Embryonic facial prominence (tissue), 1 donor: ENCODE data around the gene LRRC8B.
"Not testable (repeated sequence)": the region's sequence is repeated elsewhere in the genome, so short reads cannot be mapped to it uniquely, and the experiment has no call there.

ENCODE experiments used
- DNase-seq: peaks from one replicate; pipeline ENCODE4 v3.0.0-alpha.2; 2016; ENCODE audit errors: extremely low spot score

Gene LRRC8B

DNA sequence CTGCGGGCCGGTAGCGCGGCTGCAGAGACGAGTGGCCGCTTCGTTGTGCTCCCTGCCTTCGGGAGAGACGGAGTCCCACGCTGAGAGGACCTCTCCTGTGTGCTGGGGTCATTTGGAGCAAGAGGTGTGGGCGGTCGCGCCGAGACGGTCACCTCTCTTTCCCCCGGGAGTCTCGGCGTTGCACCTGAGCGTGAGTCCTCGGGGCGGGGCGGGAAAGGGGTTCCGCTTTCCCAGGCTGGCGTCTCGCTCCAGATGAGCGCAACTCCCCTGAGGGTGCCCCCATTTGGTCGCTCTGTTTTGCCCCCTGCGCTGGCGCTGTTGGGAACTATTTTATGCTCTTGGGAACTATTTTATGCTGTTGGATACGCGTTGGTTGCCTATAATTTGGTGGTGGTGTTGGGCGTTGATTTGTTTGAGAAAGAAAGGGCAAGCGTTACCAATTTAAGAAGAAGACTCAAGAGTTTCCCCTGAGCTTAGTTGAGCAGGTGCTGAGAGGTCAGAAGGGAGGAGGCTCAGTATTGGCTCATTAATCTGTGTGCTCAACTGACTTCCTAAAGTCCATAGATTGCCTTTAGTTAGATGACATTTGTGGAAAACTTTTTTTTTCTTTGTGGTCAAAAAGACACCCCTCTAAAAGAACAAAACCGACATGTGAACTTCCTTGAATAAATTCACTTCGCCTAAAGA is 683 bp downstream of the LRRC8B start:
- DNase-seq, result no peak

GRCh38 chr1:89527256-89527655 is 2.6 kb downstream of the LRRC8B start:
- no peak for DNase-seq

DNA sequence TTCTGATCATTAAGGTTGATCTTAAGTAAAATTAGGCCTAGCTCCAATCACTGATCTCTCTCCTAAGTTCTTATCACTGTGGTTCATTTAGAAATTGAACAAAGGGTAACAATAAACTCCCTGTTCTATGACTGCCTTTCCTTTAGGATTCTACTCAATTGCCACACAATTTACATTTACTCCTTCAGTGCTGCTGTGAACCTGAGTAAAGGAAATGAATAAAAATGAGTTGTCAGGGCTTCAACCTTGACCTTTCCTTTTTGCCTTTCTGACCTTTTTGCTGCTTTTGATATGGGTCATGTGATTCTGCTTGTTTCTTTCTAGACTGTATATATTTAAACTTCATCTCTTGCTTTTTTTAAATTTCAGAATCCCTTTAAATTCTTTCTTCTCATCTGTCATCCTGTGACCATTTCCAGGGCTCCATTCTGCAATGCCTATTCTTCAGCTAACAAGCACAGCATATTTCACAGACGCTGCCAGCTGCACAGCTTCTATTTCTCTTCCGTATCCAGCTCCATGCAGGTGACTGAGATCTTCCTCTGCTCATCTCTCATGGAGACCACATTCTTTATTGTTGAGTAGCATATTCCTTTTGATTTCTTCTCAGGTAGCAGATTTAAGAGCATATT is 3.2 kb downstream of the LRRC8B start:
- no peak for DNase-seq

GRCh38 chr1:89528382-89528780 is 3.8 kb downstream of the LRRC8B start:
- no peak for DNase-seq

GRCh38 chr1:89529196-89529595 is 4.6 kb downstream of the LRRC8B start:
- DNase-seq, result no peak

DNA sequence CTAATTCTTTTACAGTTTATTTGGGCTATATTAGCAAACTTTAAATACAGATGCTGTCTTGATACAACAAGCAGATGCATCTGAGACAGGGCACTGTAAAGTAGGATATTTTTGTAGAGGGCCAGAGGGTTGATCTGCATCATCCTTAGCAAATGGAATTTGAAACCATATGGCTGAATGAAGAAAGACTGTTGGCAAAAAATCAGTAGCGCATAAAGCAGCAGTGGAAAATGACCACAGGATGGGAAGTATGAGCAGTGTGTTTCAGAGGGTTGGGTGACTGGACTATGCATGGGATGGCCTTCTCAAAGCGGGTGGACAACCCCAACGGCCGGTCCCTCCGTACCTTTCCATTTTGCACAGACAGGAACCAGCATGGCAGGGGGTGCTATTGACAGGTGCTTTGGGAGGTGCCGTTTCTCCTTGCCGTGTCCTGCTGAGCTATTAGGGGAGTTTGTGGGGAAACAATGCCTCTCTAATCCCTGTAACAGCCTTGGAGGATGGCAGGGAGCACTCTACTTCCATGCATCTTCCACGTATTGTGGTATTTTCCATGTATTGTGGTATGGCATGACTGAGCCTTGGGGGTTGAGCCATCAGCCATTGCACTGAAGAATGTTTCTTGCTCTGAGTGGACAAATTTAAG is 5.9 kb downstream of the LRRC8B start:
- DNase-seq, result no peak

DNA sequence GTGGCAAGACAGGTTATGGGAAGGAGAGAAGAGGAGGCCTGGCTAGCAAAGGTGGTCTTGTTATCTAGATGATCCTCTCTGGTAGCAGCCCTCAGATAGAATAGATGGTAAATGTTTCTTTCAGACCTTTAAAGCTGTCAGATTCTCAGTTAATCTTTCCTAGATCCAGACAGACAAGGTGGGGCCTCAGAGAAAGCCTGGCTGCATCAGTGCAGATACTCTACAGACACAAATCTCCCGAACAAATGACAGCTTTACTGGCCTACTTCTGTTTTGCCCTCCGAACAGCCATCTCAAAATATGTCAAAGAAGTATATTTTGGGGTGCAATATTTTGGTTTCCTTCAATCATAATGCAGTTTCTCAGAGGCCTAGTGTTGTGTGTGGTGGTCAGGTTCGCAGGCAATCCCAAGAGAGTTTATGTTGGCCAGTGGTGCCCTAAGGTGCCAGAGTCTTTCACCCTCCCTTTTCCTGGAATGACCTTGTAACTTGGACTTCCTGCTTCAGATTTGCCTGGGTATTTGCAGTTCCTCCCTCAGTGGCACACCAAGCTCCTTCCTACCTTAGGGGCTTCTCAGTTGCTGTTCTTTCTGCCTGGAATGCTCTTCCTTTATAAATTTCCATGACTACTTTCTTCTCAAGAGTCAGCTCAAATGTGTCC is 7.0 kb downstream of the LRRC8B start:
- no peak for DNase-seq

DNA sequence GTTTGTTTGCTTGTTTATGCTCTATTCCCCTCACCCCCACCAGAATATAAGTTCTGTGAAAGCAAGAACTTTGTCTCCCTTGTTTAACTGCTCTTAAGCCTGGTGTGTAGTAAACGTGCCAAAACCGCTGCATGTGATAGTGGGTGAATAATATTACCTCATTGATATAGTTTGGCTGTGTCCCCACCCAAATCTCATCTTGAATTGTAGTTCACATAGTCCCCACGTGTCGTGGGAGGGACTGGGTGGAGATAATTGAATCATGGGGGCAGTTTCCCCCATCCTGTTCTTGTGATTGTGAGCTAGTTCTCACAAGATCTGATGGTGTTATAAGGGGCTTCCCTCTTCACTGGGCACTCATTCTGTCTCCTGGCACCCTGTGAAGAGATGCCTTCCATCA is 7.6 kb downstream of the LRRC8B start:
- no peak for DNase-seq

DNA sequence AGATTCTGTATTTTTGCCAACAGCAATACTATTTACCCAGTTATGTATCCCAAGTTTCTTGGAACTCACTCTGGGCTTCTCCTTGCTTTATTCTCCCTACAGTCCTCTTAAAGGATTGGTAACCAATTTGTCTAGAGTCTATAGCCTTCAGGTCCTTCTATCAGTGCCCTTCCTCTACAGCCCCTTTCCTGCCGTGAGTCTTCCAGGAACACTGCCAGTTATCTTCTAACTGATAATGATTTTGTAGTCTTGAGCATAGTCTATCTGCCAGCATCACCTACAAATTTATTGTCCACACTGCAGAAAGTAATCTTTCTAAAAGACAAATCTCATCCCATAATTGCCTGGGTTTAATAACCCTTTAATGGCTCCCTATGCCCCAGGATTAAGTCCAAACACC is 8.2 kb downstream of the LRRC8B start:
- DNase-seq, result no peak

- DNase-seq, result no peak
Measured at GRCh38 chr1:89535537-89535936, 10.9 kb downstream of the LRRC8B start.

DNA sequence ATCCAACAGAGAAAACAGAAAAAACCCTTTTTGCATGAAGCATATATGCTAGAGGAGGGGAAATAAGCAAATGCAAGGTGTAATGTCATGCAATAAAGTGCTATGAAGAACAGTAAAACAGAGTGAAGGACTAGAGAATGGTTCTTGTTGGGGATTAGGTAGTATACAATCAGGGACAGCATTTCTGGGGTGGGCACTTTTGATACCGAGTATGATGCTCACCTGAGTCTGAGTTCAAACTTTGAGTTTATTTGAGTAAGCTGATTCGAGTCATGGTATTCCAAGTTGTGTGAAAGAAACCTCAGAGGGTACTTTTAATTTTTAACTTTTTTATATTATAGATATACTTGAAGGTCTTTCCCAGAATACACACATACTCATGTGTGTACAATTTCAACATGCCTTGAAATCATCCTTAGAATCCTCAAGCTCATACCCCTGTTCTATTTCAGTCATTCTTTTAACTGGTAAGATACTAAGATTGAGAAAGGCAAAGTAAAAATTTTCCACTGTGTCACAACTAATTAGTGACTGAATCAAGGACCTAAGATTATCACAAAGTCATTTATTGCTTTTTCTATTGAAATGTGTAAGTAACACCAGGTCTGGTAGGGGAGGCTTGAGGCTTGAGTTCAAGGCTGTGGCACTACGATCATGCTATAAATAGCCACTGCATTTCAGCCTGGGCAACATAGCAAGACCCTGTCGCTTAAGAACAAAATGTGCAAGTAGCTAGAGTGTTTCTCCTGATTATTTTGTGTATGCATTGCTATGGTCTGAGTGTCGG is 12.1 kb downstream of the LRRC8B start:
- no peak for DNase-seq

GRCh38 chr1:89538361-89538760 is 13.7 kb downstream of the LRRC8B start:
- DNase-seq, result no peak

- no peak for DNase-seq
Measured at GRCh38 chr1:89539128-89539527, 14.5 kb downstream of the LRRC8B start.

DNA sequence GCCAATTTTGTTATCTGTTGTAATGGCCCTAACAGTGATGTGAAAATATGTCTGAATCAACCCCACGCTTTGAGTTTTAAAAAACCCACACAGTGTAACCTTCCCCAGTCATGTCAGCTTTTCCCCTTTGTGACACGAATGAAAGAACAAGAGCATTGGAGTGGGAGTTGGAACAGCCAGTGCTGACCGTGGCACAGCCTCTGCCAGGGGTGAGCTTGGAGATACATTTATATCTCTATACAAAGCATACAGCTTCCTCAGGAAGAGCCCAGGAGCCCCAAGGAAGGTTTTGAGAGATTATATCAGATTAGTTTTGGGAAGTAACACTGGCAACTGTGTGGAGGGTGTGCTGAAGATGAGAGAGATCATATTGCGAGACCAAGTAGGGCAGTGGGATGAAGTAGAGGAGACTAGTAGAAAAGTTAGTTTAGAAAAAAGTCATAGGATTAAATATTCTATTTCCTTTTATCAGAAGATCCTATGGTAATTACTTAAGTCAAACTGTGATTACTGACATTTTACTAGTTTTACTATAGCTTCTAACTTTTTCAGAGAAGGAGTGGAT is 15.9 kb downstream of the LRRC8B start:
- no peak for DNase-seq

- no peak for DNase-seq
Measured at GRCh38 chr1:89542345-89542744, 17.7 kb downstream of the LRRC8B start.

GRCh38 chr1:89543632-89544031 is 19.0 kb downstream of the LRRC8B start:
- DNase-seq, result not testable (repeated sequence)

GRCh38 chr1:89545264-89546038 is 20.8 kb downstream of the LRRC8B start:
- DNase-seq, result no peak

GRCh38 chr1:89546082-89546889 is 21.7 kb downstream of the LRRC8B start:
- no peak for DNase-seq

DNA sequence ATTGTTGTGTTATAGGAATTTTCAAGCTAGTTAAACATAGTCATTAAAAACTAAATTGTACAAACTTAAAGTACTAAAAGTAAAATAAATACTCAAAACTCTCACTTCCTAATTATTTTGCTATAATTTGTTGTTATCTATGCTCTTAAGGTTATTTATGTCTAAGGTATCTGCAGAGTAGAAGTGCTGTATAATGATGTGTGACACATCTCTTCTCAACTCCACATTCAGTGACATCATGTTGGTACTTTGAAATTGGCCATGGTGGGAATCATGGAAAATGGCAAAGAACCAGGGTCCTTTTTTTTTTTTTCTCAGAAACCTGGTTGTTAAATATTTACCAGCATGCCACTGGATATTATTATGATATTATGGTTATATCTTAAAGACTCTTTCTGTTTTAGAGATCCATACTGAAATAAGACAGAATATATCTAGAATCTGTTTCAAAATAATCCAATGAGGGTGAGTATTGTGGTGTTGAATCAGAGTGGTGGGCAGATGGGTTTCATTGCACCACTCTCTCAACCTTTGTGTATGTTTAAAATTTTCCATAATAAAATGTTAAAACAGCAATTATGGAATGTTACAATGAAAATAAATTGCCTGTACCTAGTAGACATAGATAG is 22.4 kb downstream of the LRRC8B start:
- no peak for DNase-seq
